Epithelial cell of prostate (primary cell): Measurements from ENCODE around the gene COL19A1.

Experiments
- DNase-seq: peaks from one replicate; pipeline ENCODE4 v3.0.0-alpha.2; 2011; ENCODE audit warnings: low read depth, low spot score
- H3K27ac ChIP-seq: fragments of 450-650 bp; 2 replicates; pipeline ENCODE4 v1.5.1; 2017; ENCODE audit warnings: mild to moderate bottlenecking

Gene COL19A1

DNA sequence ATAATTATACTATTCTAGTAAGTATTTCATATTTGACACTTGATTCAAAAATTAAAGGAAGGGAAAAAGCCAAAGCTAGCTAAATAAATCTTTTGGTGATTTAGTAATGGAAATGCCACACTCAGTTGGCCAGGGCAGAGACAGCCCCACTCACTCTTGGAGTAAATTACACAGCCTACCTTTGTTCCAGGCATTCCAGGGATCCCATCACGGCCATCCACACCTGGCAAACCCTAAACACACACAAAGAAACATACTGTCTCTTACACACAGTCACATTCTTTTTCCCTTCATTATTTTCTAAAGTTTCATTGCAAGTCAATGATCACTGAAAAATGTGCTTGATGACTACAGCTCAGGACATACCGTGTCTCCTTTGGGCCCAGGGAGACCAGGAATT is 388.4 kb downstream of the COL19A1 start:
- no peak for DNase-seq
- H3K27ac ChIP-seq = no peak overlapping the region

GRCh38 chr6:70257768-70258273 is 391.5 kb downstream of the COL19A1 start:
- no peak overlapping the region for H3K27ac ChIP-seq
- DNase-seq = no peak

DNA sequence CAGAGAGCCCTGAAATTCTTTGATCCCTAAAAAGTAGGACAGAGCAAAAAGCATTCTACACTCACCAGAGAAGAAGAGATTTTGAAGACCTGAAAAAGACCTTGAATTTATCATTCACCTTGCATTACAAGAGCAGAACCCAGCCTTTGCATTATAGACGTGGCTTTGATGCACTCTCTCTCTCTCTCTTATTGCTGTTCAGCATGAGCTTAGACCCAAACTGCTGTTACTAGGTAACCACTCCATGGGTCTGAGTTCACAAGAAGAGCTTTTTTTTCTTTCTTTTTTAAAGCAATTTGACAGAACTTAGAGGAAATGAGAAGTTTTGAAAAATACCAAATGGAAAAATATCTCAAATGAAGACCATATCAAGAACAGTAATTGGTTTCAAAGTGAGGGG is 392.1 kb downstream of the COL19A1 start:
- no peak for DNase-seq
- H3K27ac ChIP-seq = no peak overlapping the region
